ENCODE data around the gene AHR.

The AHR gene

DNA sequence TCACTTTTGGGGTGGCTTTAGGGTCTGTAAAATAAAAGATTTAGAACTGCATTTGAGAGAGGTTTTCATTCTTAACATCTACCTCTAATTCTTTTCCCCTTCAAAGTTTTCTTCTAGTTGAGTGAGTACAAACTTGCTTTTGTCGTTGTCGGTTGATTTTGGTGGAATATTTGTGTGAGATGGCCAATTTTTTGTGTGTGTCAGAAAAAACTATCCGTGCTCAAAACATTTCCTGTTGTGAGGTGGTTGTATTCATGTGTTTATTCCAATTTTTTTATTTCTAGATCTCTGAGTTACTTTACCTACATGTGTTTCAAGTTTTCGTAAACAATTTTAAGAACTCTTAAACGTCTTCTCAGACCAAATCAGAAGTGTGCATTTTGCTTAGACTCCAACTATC lies 1.6 kb downstream of the AHR start:
- Histone ChIP-seq H3K4me3 (ENCODE audit: insufficient read depth in 1 of 2, low read depth in 1 of 2, low read length in 2 of 2) (peak overlapping the region; percentile 58 to 92), H2AK5ac (ENCODE audit: low read length, severe bottlenecking) (no peak overlapping the region), H2AFZ (ENCODE audit: low read depth, low read length) (no peak overlapping the region), H3K4me2 (ENCODE audit: low read length, poor library complexity, severe bottlenecking) (peak overlapping the region; percentile 69), H2BK5ac (ENCODE audit: low read depth, low read length, poor library complexity, severe bottlenecking) (no peak overlapping the region), H3K23ac (ENCODE audit: low read length in 2 of 2) (no peak overlapping the region), H3K79me1 (replicated peaks; ENCODE audit: low read length, poor library complexity, severe bottlenecking) (peaks cover 1% of the 10 kb centered on the region), H4K8ac (ENCODE audit: low read length) (no peak overlapping the region), H3K4me1 (ENCODE audit: control insufficient read depth, insufficient read depth, low read depth, low read length) (no peaks in the 10 kb centered on the region), H3K9me3 (ENCODE audit: control insufficient read depth, low read length) (no peaks in the 10 kb centered on the region), H3K36me3 (ENCODE audit: control insufficient read depth in 1 of 2, insufficient read depth in 2 of 2, low read depth in 1 of 2, low read length in 2 of 2) (no peaks in the 10 kb centered on the region), H2BK15ac (ENCODE audit: low read depth, poor library complexity, severe bottlenecking) (no peak overlapping the region), H3K4ac (ENCODE audit: low read depth in 1 of 2, low read length in 2 of 2) (no peak overlapping the region), H2BK120ac (ENCODE audit: low read depth, low read length) (no peak overlapping the region), H3K14ac (ENCODE audit: low read length in 2 of 2) (no peak overlapping the region), H2BK12ac (ENCODE audit: low read length in 2 of 2) (no peak overlapping the region), H3K18ac (ENCODE audit: low read depth in 1 of 2, low read length in 2 of 2) (no peak overlapping the region), H4K91ac (ENCODE audit: low read length) (no peak overlapping the region), H3K27ac (ENCODE audit: low read length, poor library complexity, severe bottlenecking) (peak overlapping the region; percentile 37), H3K9ac (ENCODE audit: low read length) (peak overlapping the region; percentile 89), H3K27me3 (ENCODE audit: control insufficient read depth in 1 of 2, insufficient read depth in 1 of 2, low read length in 2 of 2) (no peaks in the 10 kb centered on the region)
- no peak for DNase-seq
- 10% methylated on average over 4 of the region's 5 CpGs for WGBS

DNA sequence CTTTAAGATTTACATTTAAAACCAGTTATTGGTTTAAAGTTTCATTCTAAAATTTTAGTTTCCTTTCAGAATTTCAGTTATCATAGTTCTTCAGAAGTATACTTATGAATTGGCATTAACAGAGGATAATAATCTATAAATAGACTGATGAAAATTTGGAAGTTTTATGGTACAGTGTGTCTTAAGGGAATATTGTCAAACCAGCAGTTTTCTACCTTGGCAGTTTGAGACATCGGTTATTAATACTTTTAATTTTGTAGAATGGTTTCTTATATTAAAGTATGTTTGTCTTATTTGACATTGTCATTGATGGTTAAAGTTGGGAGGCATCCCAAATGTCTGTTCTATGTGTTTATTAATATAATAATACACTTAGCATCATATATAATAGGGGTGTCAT lies 2.0 kb downstream of the AHR start:
- Histone ChIP-seq H4K8ac (ENCODE audit: low read length) (no peak overlapping the region), H3K23ac (ENCODE audit: low read length in 2 of 2) (no peak overlapping the region)
- WGBS: 75% methylated on average over 1 of the region's 1 CpG

DNA sequence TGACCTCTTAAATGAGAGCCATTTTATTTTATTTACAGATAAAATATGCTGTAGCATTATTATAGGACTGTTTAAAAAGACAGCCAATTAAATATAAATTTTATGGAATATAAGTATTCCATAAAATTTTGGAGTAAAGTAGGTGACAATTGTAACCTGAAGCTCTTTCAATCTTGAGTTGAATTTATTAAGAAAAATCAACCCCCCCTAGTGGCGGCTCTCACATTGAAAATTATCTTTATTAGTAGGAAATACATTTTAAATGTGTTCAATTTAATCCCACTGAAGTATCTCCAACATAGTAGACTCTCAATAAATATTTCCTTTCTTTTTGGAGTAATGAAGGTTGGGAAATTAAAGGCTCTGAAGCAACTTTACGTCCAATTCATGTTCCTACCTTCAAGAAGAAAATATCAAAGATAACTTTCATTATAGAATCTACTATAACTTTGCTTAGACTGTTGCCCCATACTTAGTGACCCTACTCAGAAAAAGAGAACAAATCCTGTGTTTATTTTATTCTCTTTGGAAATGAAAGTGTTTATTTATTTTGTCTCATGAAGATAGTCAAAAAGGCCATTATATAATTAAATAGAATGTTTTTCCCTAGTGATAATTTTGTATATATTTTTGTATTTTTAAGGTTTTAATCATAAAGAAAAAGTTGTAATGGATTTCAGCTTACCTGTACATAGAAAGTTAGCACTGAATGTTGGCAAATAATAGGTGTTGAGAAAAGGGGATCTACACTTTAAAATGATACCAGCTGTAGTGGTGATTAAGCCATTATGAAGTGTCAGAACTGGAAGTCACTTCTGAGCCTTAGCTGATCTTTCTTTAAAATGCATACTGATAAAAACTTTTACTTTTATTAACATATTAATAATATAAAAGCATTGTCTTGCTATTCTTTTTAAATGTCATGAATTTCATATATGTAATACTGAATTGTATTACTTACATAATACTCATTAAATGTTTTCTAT lies 3.3 kb downstream of the AHR start:
- H3K4me2 ChIP-seq (ENCODE audit: low read length, poor library complexity, severe bottlenecking): no peak overlapping the region
- peak overlapping the region; percentile 89 for H3K9ac ChIP-seq (ENCODE audit: low read length)
- no peak overlapping the region for H3K18ac ChIP-seq (ENCODE audit: low read depth in 1 of 2, low read length in 2 of 2)
- H2AK5ac ChIP-seq (ENCODE audit: low read length, severe bottlenecking): no peak overlapping the region
- H3K27me3 ChIP-seq (ENCODE audit: control insufficient read depth in 1 of 2, insufficient read depth in 1 of 2, low read length in 2 of 2): no peaks in the 10 kb centered on the region
- DNase-seq: peak; percentile 68
- H3K4ac ChIP-seq (ENCODE audit: low read depth in 1 of 2, low read length in 2 of 2): no peak overlapping the region
- no peak overlapping the region for H3K23ac ChIP-seq (ENCODE audit: low read length in 2 of 2)
- no peak overlapping the region for H2BK5ac ChIP-seq (ENCODE audit: low read depth, low read length, poor library complexity, severe bottlenecking)
- 88% methylated on average over 1 of the region's 2 CpGs for WGBS
- H4K91ac ChIP-seq (ENCODE audit: low read length): no peak overlapping the region
- H2BK120ac ChIP-seq (ENCODE audit: low read depth, low read length): no peak overlapping the region
- peak overlapping the region in 1 of 2 experiments; percentile 92 for H3K4me3 ChIP-seq (ENCODE audit: insufficient read depth in 1 of 2, low read depth in 1 of 2, low read length in 2 of 2)
- no peak overlapping the region for H2AFZ ChIP-seq (ENCODE audit: low read depth, low read length)
- H3K9me3 ChIP-seq (ENCODE audit: control insufficient read depth, low read length): no peaks in the 10 kb centered on the region
- peaks cover 2% of the 10 kb centered on the region for H3K4me1 ChIP-seq (ENCODE audit: control insufficient read depth, insufficient read depth, low read depth, low read length)
- H2BK15ac ChIP-seq (ENCODE audit: low read depth, poor library complexity, severe bottlenecking): no peak overlapping the region
- peaks cover 1% of the 10 kb centered on the region for H3K79me1 ChIP-seq (replicated peaks; ENCODE audit: low read length, poor library complexity, severe bottlenecking)
- no peaks in the 10 kb centered on the region for H3K36me3 ChIP-seq (ENCODE audit: control insufficient read depth in 1 of 2, insufficient read depth in 2 of 2, low read depth in 1 of 2, low read length in 2 of 2)
- H3K27ac ChIP-seq (ENCODE audit: low read length, poor library complexity, severe bottlenecking): no peak overlapping the region
- no peak overlapping the region for H4K8ac ChIP-seq (ENCODE audit: low read length)
- H2BK12ac ChIP-seq (ENCODE audit: low read length in 2 of 2): no peak overlapping the region
- no peak overlapping the region for H3K14ac ChIP-seq (ENCODE audit: low read length in 2 of 2)

More for the DNA sequence above, 2.0 kb downstream of the AHR start:
- Histone ChIP-seq H3K79me1 (replicated peaks; ENCODE audit: low read length, poor library complexity, severe bottlenecking) (peaks cover 1% of the 10 kb centered on the region), H3K36me3 (ENCODE audit: control insufficient read depth in 1 of 2, insufficient read depth in 2 of 2, low read depth in 1 of 2, low read length in 2 of 2) (no peaks in the 10 kb centered on the region), H3K4ac (ENCODE audit: low read depth in 1 of 2, low read length in 2 of 2) (no peak overlapping the region), H3K18ac (ENCODE audit: low read depth in 1 of 2, low read length in 2 of 2) (no peak overlapping the region), H4K91ac (ENCODE audit: low read length) (no peak overlapping the region), H3K4me2 (ENCODE audit: low read length, poor library complexity, severe bottlenecking) (no peak overlapping the region), H3K27ac (ENCODE audit: low read length, poor library complexity, severe bottlenecking) (no peak overlapping the region), H3K4me3 (ENCODE audit: insufficient read depth in 1 of 2, low read depth in 1 of 2, low read length in 2 of 2) (peak overlapping the region in 1 of 2 experiments; percentile 92), H3K9ac (ENCODE audit: low read length) (peak overlapping the region; percentile 89), H2BK15ac (ENCODE audit: low read depth, poor library complexity, severe bottlenecking) (no peak overlapping the region), H2BK12ac (ENCODE audit: low read length in 2 of 2) (no peak overlapping the region), H2AFZ (ENCODE audit: low read depth, low read length) (no peak overlapping the region), H3K14ac (ENCODE audit: low read length in 2 of 2) (no peak overlapping the region), H3K9me3 (ENCODE audit: control insufficient read depth, low read length) (no peaks in the 10 kb centered on the region), H3K27me3 (ENCODE audit: control insufficient read depth in 1 of 2, insufficient read depth in 1 of 2, low read length in 2 of 2) (no peaks in the 10 kb centered on the region), H2BK120ac (ENCODE audit: low read depth, low read length) (no peak overlapping the region), H3K4me1 (ENCODE audit: control insufficient read depth, insufficient read depth, low read depth, low read length) (peaks cover 2% of the 10 kb centered on the region), H2BK5ac (ENCODE audit: low read depth, low read length, poor library complexity, severe bottlenecking) (no peak overlapping the region), H2AK5ac (ENCODE audit: low read length, severe bottlenecking) (no peak overlapping the region)
- DNase-seq: no peak

DNA sequence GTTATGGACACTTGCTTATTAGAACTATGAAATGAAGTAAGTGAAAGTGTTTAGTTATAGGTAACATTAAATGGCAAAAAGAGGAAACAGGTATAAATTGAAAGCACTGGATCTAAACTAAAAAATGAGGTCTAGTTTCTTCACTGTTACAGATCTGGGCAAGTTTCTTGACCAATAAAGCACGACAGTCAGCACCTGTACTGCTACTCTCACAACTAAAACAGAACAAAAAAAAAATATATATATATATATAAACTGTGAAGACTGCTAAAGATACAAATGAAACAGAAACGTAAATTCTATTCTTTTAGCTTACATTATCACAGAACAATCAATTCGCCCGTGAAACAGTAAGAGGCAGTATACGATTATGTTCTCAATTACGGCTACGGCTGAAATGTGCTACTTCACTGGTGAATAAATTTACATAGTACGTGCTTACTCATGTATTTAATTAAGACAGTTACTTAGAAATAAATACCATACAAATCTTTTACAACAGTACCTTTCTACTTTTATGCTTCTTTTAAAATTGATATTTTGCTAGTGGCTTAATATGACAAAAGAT lies 4.2 kb downstream of the AHR start:
- DNase-seq: peak; percentile 46
- Histone ChIP-seq H3K36me3 (ENCODE audit: control insufficient read depth in 1 of 2, insufficient read depth in 2 of 2, low read depth in 1 of 2, low read length in 2 of 2) (no peaks in the 10 kb centered on the region), H3K27me3 (ENCODE audit: control insufficient read depth in 1 of 2, insufficient read depth in 1 of 2, low read length in 2 of 2) (no peaks in the 10 kb centered on the region), H3K4me2 (ENCODE audit: low read length, poor library complexity, severe bottlenecking) (no peak overlapping the region), H3K14ac (ENCODE audit: low read length in 2 of 2) (no peak overlapping the region), H2BK15ac (ENCODE audit: low read depth, poor library complexity, severe bottlenecking) (no peak overlapping the region), H3K9me3 (ENCODE audit: control insufficient read depth, low read length) (no peaks in the 10 kb centered on the region), H4K8ac (ENCODE audit: low read length) (no peak overlapping the region), H2AK5ac (ENCODE audit: low read length, severe bottlenecking) (no peak overlapping the region), H3K4me3 (ENCODE audit: insufficient read depth in 1 of 2, low read depth in 1 of 2, low read length in 2 of 2) (peak overlapping the region in 1 of 2 experiments; percentile 31), H2BK5ac (ENCODE audit: low read depth, low read length, poor library complexity, severe bottlenecking) (no peak overlapping the region), H3K4me1 (ENCODE audit: control insufficient read depth, insufficient read depth, low read depth, low read length) (peaks cover 2% of the 10 kb centered on the region), H2BK120ac (ENCODE audit: low read depth, low read length) (no peak overlapping the region), H3K4ac (ENCODE audit: low read depth in 1 of 2, low read length in 2 of 2) (no peak overlapping the region), H3K79me1 (replicated peaks; ENCODE audit: low read length, poor library complexity, severe bottlenecking) (peaks cover under 1% of the 10 kb centered on the region), H3K9ac (ENCODE audit: low read length) (peak overlapping the region; percentile 89), H3K27ac (ENCODE audit: low read length, poor library complexity, severe bottlenecking) (no peak overlapping the region), H2AFZ (ENCODE audit: low read depth, low read length) (no peak overlapping the region), H3K18ac (ENCODE audit: low read depth in 1 of 2, low read length in 2 of 2) (no peak overlapping the region), H3K23ac (ENCODE audit: low read length in 2 of 2) (no peak overlapping the region), H4K91ac (ENCODE audit: low read length) (no peak overlapping the region), H2BK12ac (ENCODE audit: low read length in 2 of 2) (no peak overlapping the region)
- 97% methylated on average over 4 of the region's 8 CpGs for WGBS
